Adrenal gland (tissue), 12 donors: ENCODE results near the gene MAN2B2. TPM values are rescaled to one million over a fixed set of nuclear protein-coding genes. Genes with fewer than 3 reads are reported as not detected.
"Not testable (repeated sequence)": the region's sequence is repeated elsewhere in the genome, so short reads cannot be mapped to it uniquely, and the experiment has no call there.

Source experiments
- DNase-seq, 7 donors: peaks; one replicate each; pipeline ENCODE4 v3.0.0-alpha.2; 2019 to 2020
- H3K27ac ChIP-seq, 5 donors: fragments of 200-600 bp; sonication (generic) in 4 of 5; 1 replicate in 3 of 5; 2 replicates in 2 of 5; pipeline versions ENCODE4 v1.5.1 to v1.8.0; 2016 to 2020; ENCODE audit warnings: mild to moderate bottlenecking in 1 of 5
- H3K27me3 ChIP-seq: fragments of 200-600 bp; 2 replicates; pipeline ENCODE4 v1.8.0; 2021
- H3K36me3 ChIP-seq, 2 donors: fragments of 200-600 bp; replicated peaks in 1 of 2; 1 replicate in 1 of 2; 2 replicates in 1 of 2; pipeline versions ENCODE4 v1.5.1 to v1.8.0; 2018 to 2022
- H3K4me1 ChIP-seq, 2 donors: fragments of 200-600 bp; replicated peaks in 1 of 2; 1 replicate in 1 of 2; 2 replicates in 1 of 2; pipeline versions ENCODE4 v1.5.1 to v1.8.0; 2018 to 2021
- H3K4me3 ChIP-seq, 4 donors: fragments of 200-600 bp; sonication (generic) in 3 of 4; one replicate each; pipeline ENCODE4 v1.5.1; 2016 to 2018
- H3K9me3 ChIP-seq, 3 donors: fragments of 200-600 bp; sonication (generic) in 1 of 3; replicated peaks in 1 of 3; 1 replicate in 2 of 3; 2 replicates in 1 of 3; pipeline versions ENCODE4 v1.5.1 to v1.8.0; 2016 to 2021
- CTCF ChIP-seq, 6 experiments: fragments of 450-650 bp in 4 of 6; fragments of 200-600 bp in 2 of 6; sonication (generic) in 1 of 6; IDR thresholded peaks; 1 replicate in 5 of 6; 2 replicates in 1 of 6; pipeline versions ENCODE4 v1.5.1 to v1.8.0; 2016 to 2021; ENCODE audit warnings: antibody characterized with exemption in 6 of 6, mild to moderate bottlenecking in 2 of 6, moderate library complexity in 1 of 6
- POLR2A ChIP-seq, 2 donors: fragments of 450-650 bp; IDR thresholded peaks; one replicate each; pipeline ENCODE4 v1.6.1; 2017; ENCODE audit warnings: antibody characterized with exemption in 2 of 2, mild to moderate bottlenecking in 2 of 2, moderate library complexity in 1 of 2
- WGBS, 4 donors: extraction: QIAGEN DNeasy Blood & Tissue Kit in 2 of 4; methylation state at CpG; one replicate each; pipeline versions ENCODE4 v1.1.5 to v1.1.7; 2013 to 2017; 5-methylcytosine and 5-hydroxymethylcytosine counted together
- intact Hi-C, 2 donors: fragments of 100-400 bp; cut with DNase I; formaldehyde crosslinking; loops; one replicate each; pipeline versions ENCODE4 v1.14.1 to v1.15.0; 2022 to 2023
- polyA plus RNA-seq, 3 donors: library from polyadenylated mRNA; stranded (reverse); fragments of 200-250 nt in 2 of 3; fragments of 350-450 nt in 1 of 3; fragmentation: Illumina TruSeq in 1 of 3; extraction: RNeasy Lipid Tissue Mini Kit (QIAGEN cat#74804) in 1 of 3; gene quantifications; one replicate each; pipeline ENCODE4 v1.2.3, GENCODE V29; 2013 to 2014
- total RNA-seq, 9 donors: library from RNA; depleted of rRNA in 4 of 9; stranded (reverse); fragments of >200 nt in 4 of 9; fragments of 120-200 nt in 1 of 9; fragmentation: NEBNext Ultra II Directional in 1 of 9; extraction: Animal tissue kit (Norgen Biotek cat#: 25700) in 1 of 9; gene quantifications; one replicate each; pipeline versions ENCODE4 v1.1.0 to v1.2.4, GENCODE V29; 2013 to 2023
- donor health status: healthy with polysubstance abuse.
- donor health status: Bipolar disorder and iron deficiency.
- donor health status: DM: yes; HTN: yes; CAD: no.
- donor health status: DM: no; HTN: no; CAD: no.
- donor health status: DM: no; HTN: no; CAD: no.
- donor health status: DM: yes; HTN: yes; CAD: no.

The MAN2B2 gene
- total and polyA plus RNA-seq, 12 donors, result 9.3 to 50.6 (median 27.7) TPM

DNA sequence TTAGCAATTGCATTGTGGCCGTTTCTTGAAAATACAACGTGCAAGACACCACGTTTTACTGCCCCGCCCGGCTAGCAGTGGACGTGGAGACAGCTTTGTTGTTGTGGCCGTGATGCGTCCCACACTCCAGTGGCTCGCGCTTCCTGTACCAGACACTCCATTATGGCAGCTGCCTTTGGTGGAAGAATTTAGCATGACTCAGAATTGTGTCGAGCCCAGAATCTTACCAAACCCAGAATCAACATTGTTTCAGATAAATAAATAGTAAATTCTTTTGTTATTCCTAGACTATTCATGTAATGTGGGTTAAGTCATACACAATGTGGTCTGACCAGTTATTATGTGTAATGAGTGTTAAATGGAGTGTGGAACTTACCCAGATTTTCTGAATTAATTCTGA, 93.4 kb downstream of the MAN2B2 start:
- Histone ChIP-seq H3K4me3 (no peak overlapping the region), H3K9me3 (no peaks in the 10 kb centered on the region), H3K4me1 (peaks cover 4 to 7% of the 10 kb centered on the region in 2 donors), H3K36me3 (no peaks in the 10 kb centered on the region), H3K27me3 (no peaks in the 10 kb centered on the region), H3K27ac (no peak overlapping the region)
- 83 to 92% (median 92%) methylated on average over 10 to 11 of the region's 11 CpGs for WGBS, 4 donors
- DNase-seq, result no peak
- TF ChIP-seq POLR2A (IDR thresholded peaks at IDR 0.05) (no peak), CTCF (IDR thresholded peaks at IDR 0.05) (no peak)
- intact Hi-C loops, result no loop called here

- Histone ChIP-seq H3K4me1 (peaks cover 16 to 23% of the 10 kb centered on the region in 2 donors), H3K27me3 (no peaks in the 10 kb centered on the region), H3K27ac (no peak overlapping the region), H3K36me3 (no peaks in the 10 kb centered on the region), H3K9me3 (no peaks in the 10 kb centered on the region), H3K4me3 (no peak overlapping the region)
- intact Hi-C loops, result no loop called here
- WGBS, 4 donors, result 50 to 91% (median 67%) methylated on average over 1 of the region's 1 CpG
- DNase-seq, result no peak
- TF ChIP-seq CTCF (IDR thresholded peaks at IDR 0.05), result no peak
- TF ChIP-seq POLR2A (IDR thresholded peaks at IDR 0.05), result no peak
Observed at GRCh38 chr4:6671648-6672047, 96.7 kb downstream of the MAN2B2 start.

DNA sequence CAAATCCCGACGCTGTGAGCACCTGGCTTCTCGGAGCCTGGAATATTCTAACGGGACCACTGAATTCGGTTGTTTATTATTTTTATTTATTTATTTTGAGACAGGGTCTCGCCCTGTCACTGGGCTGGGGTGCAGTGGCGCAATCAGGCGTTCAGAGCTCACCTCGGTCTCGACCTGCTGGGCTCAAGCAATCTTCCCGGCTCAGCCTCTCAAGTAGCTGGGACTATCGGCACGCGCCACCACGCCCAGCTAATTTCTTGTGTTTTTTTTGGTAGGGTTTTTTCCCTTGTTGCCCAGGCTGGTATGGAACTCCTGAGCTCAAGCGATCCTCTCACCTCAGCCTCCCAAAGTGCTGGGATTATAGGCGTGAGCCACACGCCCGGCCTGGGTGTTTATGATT, 97.1 kb downstream of the MAN2B2 start:
- no peak overlapping the region for H3K27ac ChIP-seq
- intact Hi-C loops, result no loop called here
- peaks cover 16 to 28% of the 10 kb centered on the region in 2 donors for H3K4me1 ChIP-seq
- 96 to 97% (median 97%) methylated on average over 15 to 19 of the region's 19 CpGs for WGBS, 4 donors
- no peaks in the 10 kb centered on the region for H3K9me3 ChIP-seq
- no peaks in the 10 kb centered on the region for H3K36me3 ChIP-seq
- TF ChIP-seq CTCF (IDR thresholded peaks at IDR 0.05) (no peak), POLR2A (IDR thresholded peaks at IDR 0.05) (no peak)
- H3K4me3 ChIP-seq, result no peak overlapping the region
- H3K27me3 ChIP-seq, result no peaks in the 10 kb centered on the region
- no peak for DNase-seq

DNA sequence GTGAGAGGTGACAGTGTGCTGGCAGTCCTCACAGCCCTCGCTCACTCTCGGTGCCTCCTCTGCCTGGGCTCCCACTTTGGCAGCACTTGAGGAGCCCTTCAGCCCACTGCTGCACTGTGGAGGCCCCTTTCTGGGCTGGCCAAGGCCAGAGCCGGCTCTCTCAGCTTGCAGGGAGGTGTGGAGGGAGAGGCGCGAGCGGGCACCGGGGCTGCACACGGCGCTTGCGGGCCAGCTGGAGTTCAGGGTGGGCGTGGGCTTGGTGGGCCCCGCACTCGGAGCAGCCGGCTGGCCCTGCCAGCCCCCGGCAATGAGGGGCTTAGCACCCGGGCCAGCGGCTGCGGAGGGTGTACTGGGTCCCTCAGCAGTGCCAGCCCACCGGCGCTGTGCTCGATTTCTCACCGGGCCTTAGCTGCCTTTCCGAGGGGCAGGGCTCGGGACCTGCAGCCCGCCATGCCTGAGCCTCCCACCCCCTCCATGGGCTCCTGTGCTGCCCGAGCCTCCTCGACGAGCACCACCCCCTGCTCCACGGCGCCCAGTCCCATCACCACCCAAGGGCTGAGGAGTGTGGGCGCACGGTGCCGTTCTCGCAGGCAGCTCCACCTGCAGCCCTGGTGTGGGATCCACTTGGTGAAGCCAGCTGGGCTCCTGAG, 97.7 kb downstream of the MAN2B2 start:
- DNase-seq, H3K27me3 ChIP-seq, H3K4me3 ChIP-seq: not testable (repeated sequence)

More for the DNA sequence above, 97.7 kb downstream of the MAN2B2 start:
- peaks cover 16 to 29% of the 10 kb centered on the region in 2 donors for H3K4me1 ChIP-seq
- H3K36me3 ChIP-seq, H3K9me3 ChIP-seq, intact Hi-C loops, H3K27ac ChIP-seq: not testable (repeated sequence)
- 94 to 98% (median 96%) methylated on average over 9 to 34 of the region's 34 CpGs for WGBS, 4 donors

Other genes starting within 250 kb of the MAN2B2 start
- gene PPP2R2C, start 102.6 kb upstream of the MAN2B2 start, total RNA-seq, result 1 to 10 TPM in 3 of 9 donors, under 1 TPM in 3, not detected in 3; 0.17 to 7.2 (median 1.5) TPM
- 1 to 10 TPM in 2 of 3 donors, under 1 TPM in 1; 0.71 to 5.9 (median 4.7) TPM for gene PPP2R2C, start 102.6 kb upstream of the MAN2B2 start, polyA plus RNA-seq
- 100 to 1,000 TPM; 161 to 501 (median 351) TPM for gene MRFAP1, start 65.5 kb downstream of the MAN2B2 start, total RNA-seq
- 100 to 1,000 TPM; 191 to 618 (median 218) TPM for gene MRFAP1, start 65.5 kb downstream of the MAN2B2 start, polyA plus RNA-seq
- gene S100P, start 118.7 kb downstream of the MAN2B2 start, total RNA-seq, result 1 to 10 TPM in 2 of 9 donors, under 1 TPM in 3, not detected in 4; 0.42 to 1.9 (median 0.80) TPM
- gene S100P, start 118.7 kb downstream of the MAN2B2 start, polyA plus RNA-seq, result 1 to 10 TPM in 1 of 3 donors, under 1 TPM in 1, not detected in 1; 0.84 to 1.0 TPM
- gene MRFAP1L1, start 134.7 kb downstream of the MAN2B2 start, total RNA-seq, result 100 to 1,000 TPM in 1 of 9 donors, 10 to 100 TPM in 8; 53.8 to 100 (median 62.1) TPM
- 10 to 100 TPM; 53.0 to 98.5 (median 74.4) TPM for gene MRFAP1L1, start 134.7 kb downstream of the MAN2B2 start, polyA plus RNA-seq
- gene BLOC1S4, start 141.0 kb downstream of the MAN2B2 start, total RNA-seq, result 10 to 100 TPM; 15.8 to 31.7 (median 18.7) TPM
- gene BLOC1S4, start 141.0 kb downstream of the MAN2B2 start, polyA plus RNA-seq, result 10 to 100 TPM in 1 of 3 donors, 1 to 10 TPM in 2; 6.5 to 10.8 (median 8.9) TPM
- 10 to 100 TPM; 21.0 to 45.2 (median 28.6) TPM for gene KIAA0232, start 207.5 kb downstream of the MAN2B2 start, total RNA-seq
- gene KIAA0232, start 207.5 kb downstream of the MAN2B2 start, polyA plus RNA-seq, result 10 to 100 TPM in 1 of 3 donors, 1 to 10 TPM in 2; 7.3 to 27.1 (median 8.3) TPM